Ramos (cell line): ENCODE data around the gene PIP4K2B.

Source experiments
- in situ Hi-C: fragments of 300-500 bp; cut with MboI; formaldehyde crosslinking; loops from one replicate; pipeline ENCODE4 v1.14.3; 2022; ENCODE audit warnings: low sequenced_read_pairs; ENCODE audit not compliant: unreplicated experiment

Gene PIP4K2B

DNA sequence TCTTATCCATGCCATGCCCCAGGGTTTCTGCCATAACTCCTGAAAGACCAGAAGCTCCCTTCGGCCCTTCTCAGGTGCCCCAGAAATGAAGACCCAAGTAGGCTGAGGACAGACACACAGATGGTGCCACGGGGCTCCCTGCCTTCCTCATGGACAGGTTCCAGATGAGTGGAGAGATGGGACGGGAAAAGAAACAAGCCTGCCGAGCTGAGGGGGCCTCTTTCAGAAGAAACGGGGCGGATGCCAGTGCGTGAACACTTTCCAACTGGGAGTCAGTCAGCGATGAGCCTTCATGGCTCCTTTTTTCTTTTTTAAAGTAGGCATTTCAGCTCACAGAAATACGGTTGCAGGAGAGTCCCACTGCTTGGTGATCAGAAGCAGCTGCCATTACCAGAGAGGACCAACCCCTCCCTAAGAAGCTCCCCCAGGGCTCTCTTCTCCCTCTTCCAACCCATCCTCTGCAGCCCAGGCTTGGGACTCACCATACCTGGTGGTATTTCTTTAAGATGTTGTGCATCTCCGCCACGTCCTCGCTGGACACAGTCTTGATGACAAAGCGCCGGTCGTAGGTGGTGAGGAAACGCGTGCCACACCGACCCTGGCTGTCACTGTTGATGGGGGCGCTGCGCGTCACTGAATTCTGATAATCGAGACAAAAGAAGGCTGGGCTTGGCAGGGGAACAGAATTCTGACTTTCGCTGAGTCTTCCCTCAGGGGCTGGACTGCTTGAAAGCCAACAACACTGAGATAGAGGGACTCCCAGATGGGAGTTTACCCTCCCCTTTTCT is 19.2 kb downstream of the PIP4K2B start:
- in situ Hi-C loops = no loop called here

DNA sequence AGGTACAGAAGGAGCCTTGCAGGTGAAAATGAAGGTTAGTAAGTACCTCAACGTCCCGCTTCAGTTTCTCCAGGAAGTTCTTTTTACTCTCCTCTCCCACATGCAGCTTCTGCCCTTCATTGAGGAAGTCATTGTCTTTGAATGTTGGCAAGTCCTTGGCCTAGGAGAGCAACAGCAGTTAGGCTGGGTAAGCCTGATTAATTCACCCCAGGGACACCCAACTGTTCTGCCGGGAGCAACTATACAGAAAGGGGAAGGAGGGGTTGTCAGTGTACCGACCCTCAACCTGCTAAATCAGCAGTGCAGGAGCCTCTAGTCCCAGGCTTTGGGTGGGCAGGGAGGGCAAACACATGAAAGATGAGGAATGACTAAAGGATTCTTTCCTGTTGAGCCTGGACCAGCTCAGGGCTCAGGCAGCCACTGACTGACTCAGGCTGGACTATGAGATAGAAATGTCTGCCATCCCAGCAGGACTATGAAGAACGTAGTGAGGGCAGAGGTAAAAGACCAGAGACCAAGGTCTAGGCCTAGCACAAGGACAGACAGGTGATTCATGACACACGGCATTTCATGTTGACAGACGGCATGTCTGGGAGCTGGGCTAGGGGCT is 21.6 kb downstream of the PIP4K2B start:
- in situ Hi-C loops = no loop called here

DNA sequence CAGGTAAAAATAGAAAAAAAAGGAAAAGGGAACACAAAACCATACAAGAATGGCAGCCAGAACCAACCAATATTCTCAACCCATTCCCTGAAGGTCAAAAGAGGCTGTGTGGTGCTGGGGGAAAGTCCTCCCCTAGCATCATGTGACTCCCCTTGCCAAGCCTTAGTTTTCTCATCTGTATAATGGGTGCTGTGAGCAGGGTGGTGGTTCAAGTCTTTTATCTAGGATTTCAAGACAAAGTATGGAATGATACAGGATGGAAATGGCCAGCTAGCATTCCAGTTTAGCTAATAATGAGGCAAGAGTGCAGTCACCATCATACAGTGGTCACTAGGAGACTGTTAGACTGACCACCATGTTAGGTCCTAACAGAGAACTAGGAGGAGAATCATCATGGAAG is 26.1 kb downstream of the PIP4K2B start:
- in situ Hi-C loops = no loop called here

- in situ Hi-C loops = no loop called here
Observed at GRCh38 chr17:38768417-38768816, 30.9 kb downstream of the PIP4K2B start.

DNA sequence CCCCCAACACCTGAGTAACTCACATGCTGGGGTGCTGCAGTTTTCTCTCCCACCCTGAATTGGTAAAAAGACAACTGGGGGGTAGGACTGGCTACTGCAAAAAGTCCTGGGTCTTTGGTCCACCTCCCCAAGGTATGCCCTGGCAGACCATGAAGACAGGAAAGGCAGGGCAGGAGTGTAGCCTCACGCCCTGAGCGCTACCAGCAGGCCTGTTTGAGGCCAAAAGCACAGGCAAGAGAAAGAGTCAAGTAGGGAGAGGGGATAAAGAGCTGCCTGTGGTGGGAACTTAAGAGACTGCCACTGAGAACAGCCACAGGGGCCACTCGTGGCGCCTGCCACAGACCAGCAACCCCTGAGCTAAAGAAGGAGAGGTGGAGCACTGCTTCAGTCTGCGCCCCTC is 33.0 kb downstream of the PIP4K2B start:
- in situ Hi-C loops = no loop called here

- in situ Hi-C loops = no loop called here
Observed at GRCh38 chr17:38762231-38762630, 37.1 kb downstream of the PIP4K2B start.

- in situ Hi-C loops = no loop called here
Observed at GRCh38 chr17:38761612-38762011, 37.7 kb downstream of the PIP4K2B start.

DNA sequence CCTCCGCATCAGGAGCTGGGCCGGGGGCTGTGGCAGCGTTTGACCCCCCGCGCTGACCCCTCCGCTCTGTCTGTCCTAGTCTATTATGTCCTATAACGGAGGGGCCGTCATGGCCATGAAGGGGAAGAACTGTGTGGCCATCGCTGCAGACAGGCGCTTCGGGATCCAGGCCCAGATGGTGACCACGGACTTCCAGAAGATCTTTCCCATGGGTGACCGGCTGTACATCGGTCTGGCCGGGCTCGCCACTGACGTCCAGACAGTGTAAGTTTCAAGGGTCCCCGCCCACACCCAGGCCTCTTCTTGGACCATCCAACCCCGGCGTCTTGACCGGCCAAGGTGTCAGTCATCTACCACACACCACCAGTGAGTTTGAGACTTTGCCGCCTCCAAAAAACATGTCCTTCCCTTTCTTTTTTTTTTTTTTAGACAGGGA is 46.3 kb downstream of the PIP4K2B start:
- in situ Hi-C loops = no loop called here

DNA sequence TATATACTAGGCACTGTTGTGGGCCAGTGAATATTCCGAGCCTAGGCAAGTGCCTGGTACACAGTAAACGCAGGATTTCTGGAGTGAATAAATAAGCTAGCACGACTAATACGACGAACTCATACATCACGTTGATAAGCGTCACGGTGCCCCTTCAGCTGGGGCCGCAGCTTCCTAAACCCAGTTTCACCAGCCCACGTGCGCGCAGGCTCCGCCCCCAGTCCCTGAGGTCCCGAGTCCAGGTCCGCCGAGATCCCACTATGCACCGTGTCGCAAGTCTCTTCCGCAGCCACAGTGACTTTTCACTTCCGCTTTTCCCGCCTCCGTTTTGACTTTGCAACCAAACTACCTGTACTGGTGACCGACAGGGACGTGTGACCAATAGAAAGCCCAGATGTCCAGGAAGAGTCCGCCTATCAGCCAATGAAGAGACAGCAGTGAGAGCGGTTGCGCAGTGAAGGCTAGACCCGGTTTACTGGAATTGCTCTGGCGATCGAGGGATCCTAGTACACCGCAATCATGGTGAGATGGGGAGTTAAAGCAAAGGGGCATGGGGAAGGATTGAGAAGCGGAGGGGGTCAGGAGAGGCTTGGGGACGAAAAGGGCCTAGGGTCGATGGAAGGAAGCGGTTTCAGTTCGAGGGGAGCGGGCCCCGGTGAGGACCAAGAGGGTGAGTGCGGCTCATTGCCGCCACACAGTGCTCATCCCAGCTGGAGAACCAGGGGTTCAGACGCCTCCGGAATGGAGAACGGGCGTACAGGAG is 46.9 kb downstream of the PIP4K2B start, which contains the start of gene PSMB3:
Gene PSMB3 (plus strand): TSS at position 434 of the 763 bp plus-strand sequence. CDS start 86 bp downstream, at position 520.
- in situ Hi-C loops = no loop called here

- in situ Hi-C loops = no loop called here
Observed at GRCh38 chr17:38751808-38752307, 47.5 kb downstream of the PIP4K2B start.

GRCh38 chr17:38751144-38751807 is 48.1 kb downstream of the PIP4K2B start:
- in situ Hi-C loops = no loop called here

- in situ Hi-C loops = no loop called here
Observed at GRCh38 chr17:38750312-38751121, 48.8 kb downstream of the PIP4K2B start.

DNA sequence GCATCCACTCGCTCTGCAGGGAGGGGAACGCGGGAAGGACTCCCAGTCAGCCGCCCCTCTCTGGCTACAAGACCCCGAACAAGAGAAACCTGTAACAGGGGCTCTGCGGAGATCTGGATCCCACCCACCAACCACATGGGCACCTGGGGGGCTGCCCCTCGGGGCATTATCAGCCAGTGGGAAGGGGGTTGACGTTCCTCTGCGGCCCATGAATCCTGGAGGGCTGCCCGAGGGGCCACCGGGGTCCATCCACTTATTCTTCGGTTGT is 49.4 kb downstream of the PIP4K2B start:
- in situ Hi-C loops = no loop called here

- in situ Hi-C loops = no loop called here
Observed at GRCh38 chr17:38749223-38750043, 49.9 kb downstream of the PIP4K2B start.

DNA sequence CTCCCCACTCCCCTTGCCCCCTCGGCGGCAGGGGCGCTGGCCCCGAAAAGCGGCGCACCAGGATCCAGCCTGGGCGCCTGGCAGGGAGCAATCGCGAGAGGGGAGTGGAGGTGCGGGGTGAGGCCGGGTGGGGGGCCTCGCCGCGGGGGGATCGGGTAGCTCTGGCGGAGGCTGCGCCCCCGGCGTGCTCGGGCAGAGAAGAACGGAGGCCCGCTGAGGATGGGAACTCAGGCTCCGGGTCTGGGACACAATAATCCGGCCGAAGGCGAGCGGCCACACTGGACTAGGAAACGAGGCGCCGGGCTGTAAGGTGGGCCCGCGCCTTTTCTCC is 50.5 kb downstream of the PIP4K2B start:
- in situ Hi-C loops = no loop called here

DNA sequence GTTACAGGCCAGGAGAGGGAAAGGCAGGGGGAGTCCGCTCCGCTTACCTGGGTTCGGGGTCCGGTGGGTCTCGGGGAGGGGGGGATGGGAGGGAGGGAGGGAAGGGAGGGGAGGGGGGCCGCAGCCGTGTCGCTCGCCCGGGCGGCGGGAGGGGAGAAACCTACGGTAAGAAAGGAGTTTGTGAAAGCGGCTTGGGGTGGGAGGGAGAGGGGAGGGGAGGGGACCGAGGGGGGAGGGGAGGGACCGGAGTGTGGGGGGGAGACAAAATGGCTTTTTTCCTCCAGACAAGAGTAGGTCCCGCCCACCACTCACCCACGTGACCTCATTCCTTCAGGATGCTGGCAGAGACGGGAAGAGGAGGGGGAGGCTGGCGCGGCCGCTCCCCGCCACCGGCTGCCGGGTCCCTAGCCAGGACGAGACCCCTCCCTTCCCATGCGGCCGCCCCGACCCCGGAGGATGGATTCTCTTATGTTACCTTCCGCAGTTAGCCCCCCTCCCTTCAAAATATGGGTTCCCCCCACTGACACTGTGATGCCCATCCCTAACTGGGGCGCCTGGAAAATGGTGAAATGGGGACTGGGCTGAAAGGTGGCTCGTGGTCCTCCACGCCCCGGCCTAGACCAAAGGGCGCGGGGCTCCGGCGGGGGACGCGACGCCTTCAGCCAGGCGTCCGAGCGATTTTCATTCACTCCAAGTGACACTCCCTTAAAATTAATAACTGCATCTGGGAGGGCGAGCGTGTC is 51.0 kb downstream of the PIP4K2B start, which contains the start of gene PCGF2:
Gene PCGF2 (minus strand): TSS at position 188 of the 743 bp plus-strand sequence. CDS start 7,934 bp downstream, outside the sequence.
- in situ Hi-C loops = no loop called here

- in situ Hi-C loops = no loop called here
Observed at GRCh38 chr17:38747463-38748148, 51.8 kb downstream of the PIP4K2B start.
